Colonic mucosa (tissue), 4 donors: ENCODE measurements around the gene MACC1. TPM values are rescaled to one million over a fixed set of nuclear protein-coding genes. Genes with fewer than 3 reads are reported as not detected.

ENCODE experiments used
- DNase-seq: peaks from one replicate; pipeline ENCODE4 v3.0.0-alpha.2; 2020
- H3K27ac ChIP-seq: fragments of 200-600 bp; one replicate; pipeline ENCODE4 v1.8.0; 2021
- H3K27me3 ChIP-seq: fragments of 200-600 bp; one replicate; pipeline ENCODE4 v1.8.0; 2021
- H3K36me3 ChIP-seq: fragments of 200-600 bp; one replicate; pipeline ENCODE4 v1.8.0; 2021
- H3K4me1 ChIP-seq: fragments of 200-600 bp; one replicate; pipeline ENCODE4 v1.8.0; 2021; ENCODE audit warnings: mild to moderate bottlenecking
- H3K4me3 ChIP-seq: fragments of 200-600 bp; one replicate; pipeline ENCODE4 v1.8.0; 2021
- H3K9ac ChIP-seq, 2 donors: one replicate each; pipeline ENCODE4 v1.7.0; 2013; ENCODE audit warnings: control low read depth in 2 of 2, low read depth in 2 of 2, low read length in 2 of 2
- H3K9me3 ChIP-seq: fragments of 200-600 bp; one replicate; pipeline ENCODE4 v1.8.0; 2021
- CTCF ChIP-seq: fragments of 200-600 bp; IDR thresholded peaks from one replicate; pipeline ENCODE4 v1.8.0; 2022; ENCODE audit warnings: antibody characterized with exemption, mild to moderate bottlenecking
- intact Hi-C: fragments of 100-400 bp; cut with DNase I; formaldehyde crosslinking; loops from one replicate; pipeline ENCODE4 v1.14.1; 2022
- total RNA-seq, 2 donors: library from RNA; stranded (reverse); fragmentation: NEBNext Ultra II Directional in 1 of 2; extraction: Animal tissue kit (Norgen Biotek cat#: 25700) in 1 of 2; gene quantifications; one replicate each; pipeline ENCODE4 v1.2.1, GENCODE V29; 2021
- donor health status: healthy.
- donor health status: DM: no; HTN: no; CAD: no.
- donor health status: DM: no; HTN: no; CAD: no.

MACC1 gene
- total RNA-seq, 2 donors from 2014 or later: 9.5 to 12.8 TPM

- Histone ChIP-seq H3K27me3 (no peaks in the 10 kb centered on the region), H3K4me3 (no peak overlapping the region), H3K9ac (no peak overlapping the region), H3K4me1 (no peaks in the 10 kb centered on the region), H3K9me3 (no peaks in the 10 kb centered on the region), H3K36me3 (no peaks in the 10 kb centered on the region), H3K27ac (no peak overlapping the region)
- no peak for DNase-seq
- intact Hi-C loops: no loop called here
- no peak for TF ChIP-seq CTCF
Observed at GRCh38 chr7:20203316-20203715, 13.9 kb downstream of the MACC1 start.

DNA sequence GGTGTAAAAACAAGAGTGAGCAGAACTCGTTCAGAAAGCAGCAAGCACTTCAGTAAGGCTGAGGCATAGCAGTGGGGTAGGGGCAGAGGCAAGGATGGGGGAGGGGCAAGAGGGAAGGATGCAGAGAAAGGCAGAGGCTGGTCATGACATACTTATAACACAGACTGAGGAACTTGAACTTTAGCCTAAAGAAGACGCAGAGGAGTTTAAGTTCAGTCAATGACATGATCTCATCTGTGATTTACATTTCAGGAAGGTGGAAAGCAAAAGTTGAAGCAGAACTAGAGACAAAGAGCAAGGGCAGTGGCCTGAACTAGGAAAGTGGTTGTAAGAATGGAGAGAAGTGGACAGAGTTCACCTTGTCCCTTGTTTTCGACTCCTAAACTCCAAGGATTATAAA lies 15.8 kb downstream of the MACC1 start:
- intact Hi-C loops: no loop called here
- TF ChIP-seq CTCF: no peak
- H3K27me3 ChIP-seq: no peaks in the 10 kb centered on the region
- DNase-seq: no peak
- H3K27ac ChIP-seq: peak overlapping the region; percentile 21
- H3K9ac ChIP-seq: no peak overlapping the region
- H3K9me3 ChIP-seq: no peaks in the 10 kb centered on the region
- no peaks in the 10 kb centered on the region for H3K36me3 ChIP-seq
- H3K4me1 ChIP-seq: no peaks in the 10 kb centered on the region
- H3K4me3 ChIP-seq: no peak overlapping the region

GRCh38 chr7:20200971-20201370 lies 16.2 kb downstream of the MACC1 start:
- Histone ChIP-seq H3K4me1 (no peaks in the 10 kb centered on the region), H3K9me3 (no peaks in the 10 kb centered on the region), H3K36me3 (no peaks in the 10 kb centered on the region), H3K9ac (no peak overlapping the region), H3K27me3 (no peaks in the 10 kb centered on the region), H3K27ac (no peak overlapping the region), H3K4me3 (no peak overlapping the region)
- no peak for TF ChIP-seq CTCF
- DNase-seq: no peak
- intact Hi-C loops: no loop called here

DNA sequence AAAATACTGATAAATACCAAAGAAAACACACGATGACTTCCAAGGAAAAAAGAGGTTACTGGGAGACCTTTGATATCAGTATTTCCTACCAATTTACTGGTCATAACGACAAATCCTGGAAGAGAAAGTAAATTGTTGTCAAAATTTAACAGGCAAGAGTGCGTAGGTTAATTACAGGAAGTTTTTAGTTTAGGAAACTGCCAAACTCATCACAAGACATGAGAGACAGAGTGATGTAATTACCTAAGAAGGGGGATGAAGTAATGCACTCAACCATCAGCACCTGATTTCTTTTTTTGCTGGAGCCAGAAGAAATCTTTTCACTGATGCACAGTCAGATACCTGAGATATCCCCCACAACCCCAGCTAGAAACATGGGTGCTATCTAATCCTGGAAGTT lies 16.8 kb downstream of the MACC1 start:
- H3K27ac ChIP-seq: no peak overlapping the region
- no peak for TF ChIP-seq CTCF
- H3K4me1 ChIP-seq: no peaks in the 10 kb centered on the region
- DNase-seq: no peak
- H3K36me3 ChIP-seq: no peaks in the 10 kb centered on the region
- intact Hi-C loops: no loop called here
- no peak overlapping the region for H3K4me3 ChIP-seq
- H3K9ac ChIP-seq: peak overlapping the region in 1 of 2 donors; percentile 40
- no peaks in the 10 kb centered on the region for H3K27me3 ChIP-seq
- no peaks in the 10 kb centered on the region for H3K9me3 ChIP-seq

- peak overlapping the region; percentile 62 for H3K27ac ChIP-seq
- H3K4me1 ChIP-seq: no peaks in the 10 kb centered on the region
- peak; percentile 89 for DNase-seq
- no peaks in the 10 kb centered on the region for H3K9me3 ChIP-seq
- H3K27me3 ChIP-seq: no peaks in the 10 kb centered on the region
- no peaks in the 10 kb centered on the region for H3K36me3 ChIP-seq
- intact Hi-C loops: no loop called here
- no peak overlapping the region for H3K4me3 ChIP-seq
- H3K9ac ChIP-seq: peak overlapping the region in 1 of 2 donors; percentile 3
- TF ChIP-seq CTCF: no peak
Observed at GRCh38 chr7:20199015-20199737, 18.0 kb downstream of the MACC1 start.
